Muscle layer of duodenum (tissue), 2 donors: ENCODE measurements around the gene STX5.

Source experiments
- H3K27ac ChIP-seq: one replicate; pipeline ENCODE4 v1.7.0; 2013; ENCODE audit warnings: mild to moderate bottlenecking, low read length
- H3K27me3 ChIP-seq: one replicate; pipeline ENCODE4 v1.7.0; 2013; ENCODE audit warnings: low read depth, mild to moderate bottlenecking, control low read depth, low read length
- H3K36me3 ChIP-seq, 2 donors: one replicate each; pipeline ENCODE4 v1.7.0; 2013; ENCODE audit warnings: low read length in 2 of 2, control low read depth in 1 of 2, mild to moderate bottlenecking in 1 of 2; ENCODE audit not compliant: insufficient read depth in 2 of 2, control insufficient read depth in 1 of 2
- H3K4me1 ChIP-seq, 2 donors: one replicate each; pipeline ENCODE4 v1.7.0; 2013; ENCODE audit warnings: low read length in 2 of 2, mild to moderate bottlenecking in 2 of 2, control low read depth in 1 of 2, moderate library complexity in 1 of 2; ENCODE audit not compliant: insufficient read depth in 2 of 2, control insufficient read depth in 1 of 2
- H3K4me3 ChIP-seq, 2 donors: one replicate each; pipeline ENCODE4 v1.7.0; 2013; ENCODE audit warnings: low read length in 2 of 2, low read depth in 1 of 2, mild to moderate bottlenecking in 1 of 2
- H3K9me3 ChIP-seq, 2 donors: one replicate each; pipeline ENCODE4 v1.7.0; 2013; ENCODE audit warnings: low read length in 2 of 2, control low read depth in 1 of 2, mild to moderate bottlenecking in 1 of 2; ENCODE audit not compliant: control insufficient read depth in 1 of 2
- donor health status: healthy.

STX5 gene

GRCh38 chr11:62831520-62832335, at the start of gene STX5:
TSS of gene STX5 (minus strand) at chr11:62832051. CDS start at chr11:62831243, 808 bp downstream.
- H3K36me3 ChIP-seq: peaks cover 26 to 35% of the 10 kb centered on the region in 2 donors
- peak within 1 kb of the TSS; percentile 90 to 94 for H3K4me3 ChIP-seq
- H3K27ac ChIP-seq: peak within 1 kb of the TSS; percentile 97
- H3K4me1 ChIP-seq: peaks cover 8 to 37% of the 10 kb centered on the region in 2 donors
- H3K9me3 ChIP-seq: no peaks in the 10 kb centered on the region
- H3K27me3 ChIP-seq: no peaks in the 10 kb centered on the region

GRCh38 chr11:62880803-62881578, 49.1 kb upstream of the STX5 start, which contains the start of gene SLC3A2:
TSS of gene SLC3A2 (plus strand) at chr11:62880896. CDS start at chr11:62881024, 128 bp downstream.
- no peaks in the 10 kb centered on the region for H3K9me3 ChIP-seq
- peaks cover 32 to 51% of the 10 kb centered on the region in 2 donors for H3K36me3 ChIP-seq
- H3K4me3 ChIP-seq: peak within 1 kb of the TSS; percentile 94 to 97
- H3K4me1 ChIP-seq: peaks cover 25 to 50% of the 10 kb centered on the region in 2 donors
- H3K27me3 ChIP-seq: no peaks in the 10 kb centered on the region
- peak within 1 kb of the TSS; percentile 99 for H3K27ac ChIP-seq

- Histone ChIP-seq H3K4me3 (peak overlapping the region; percentile 94 to 97), H3K36me3 (peaks cover 26 to 44% of the 10 kb centered on the region in 2 donors), H3K4me1 (peaks cover 25 to 46% of the 10 kb centered on the region in 2 donors), H3K9me3 (no peaks in the 10 kb centered on the region), H3K27ac (peak overlapping the region; percentile 99), H3K27me3 (no peaks in the 10 kb centered on the region)
Measured at GRCh38 chr11:62880231-62880802, 48.5 kb upstream of the STX5 start.

- H3K4me3 ChIP-seq: peak overlapping the region; percentile 94 to 97
- H3K36me3 ChIP-seq: peaks cover 19 to 36% of the 10 kb centered on the region in 2 donors
- peak overlapping the region; percentile 99 for H3K27ac ChIP-seq
- H3K27me3 ChIP-seq: no peaks in the 10 kb centered on the region
- no peaks in the 10 kb centered on the region for H3K9me3 ChIP-seq
- peaks cover 21 to 39% of the 10 kb centered on the region in 2 donors for H3K4me1 ChIP-seq
Measured at GRCh38 chr11:62879235-62879978, 47.6 kb upstream of the STX5 start.

GRCh38 chr11:62876712-62877111, 44.9 kb upstream of the STX5 start:
- Histone ChIP-seq H3K4me1 (peaks cover 10 to 14% of the 10 kb centered on the region in 2 donors), H3K27ac (no peak overlapping the region), H3K9me3 (no peaks in the 10 kb centered on the region), H3K27me3 (no peaks in the 10 kb centered on the region), H3K4me3 (no peak overlapping the region), H3K36me3 (peaks cover 0 to 9% of the 10 kb centered on the region in 2 donors)

- Histone ChIP-seq H3K36me3 (peaks cover 0 to 2% of the 10 kb centered on the region in 2 donors), H3K4me3 (no peak overlapping the region), H3K4me1 (peaks cover 10 to 14% of the 10 kb centered on the region in 2 donors), H3K9me3 (no peaks in the 10 kb centered on the region), H3K27ac (no peak overlapping the region), H3K27me3 (no peaks in the 10 kb centered on the region)
Measured at GRCh38 chr11:62875698-62876478, 44.0 kb upstream of the STX5 start.

GRCh38 chr11:62874851-62875250, 43.0 kb upstream of the STX5 start:
- no peaks in the 10 kb centered on the region for H3K27me3 ChIP-seq
- H3K36me3 ChIP-seq: no peaks in the 10 kb centered on the region
- H3K9me3 ChIP-seq: no peaks in the 10 kb centered on the region
- no peak overlapping the region for H3K4me3 ChIP-seq
- peaks cover 5 to 8% of the 10 kb centered on the region in 2 donors for H3K4me1 ChIP-seq
- H3K27ac ChIP-seq: no peak overlapping the region

- Histone ChIP-seq H3K27ac (no peak overlapping the region), H3K4me3 (no peak overlapping the region), H3K36me3 (no peaks in the 10 kb centered on the region), H3K27me3 (no peaks in the 10 kb centered on the region), H3K4me1 (no peaks in the 10 kb centered on the region), H3K9me3 (no peaks in the 10 kb centered on the region)
Measured at GRCh38 chr11:62865635-62866034, 33.8 kb upstream of the STX5 start.

GRCh38 chr11:62863687-62864335, 32.0 kb upstream of the STX5 start:
- no peaks in the 10 kb centered on the region for H3K36me3 ChIP-seq
- no peaks in the 10 kb centered on the region for H3K27me3 ChIP-seq
- H3K9me3 ChIP-seq: no peaks in the 10 kb centered on the region
- H3K27ac ChIP-seq: no peak overlapping the region
- no peaks in the 10 kb centered on the region for H3K4me1 ChIP-seq
- no peak overlapping the region for H3K4me3 ChIP-seq
